ENCODE measurements around the gene CEP44.

CEP44 gene

GRCh38 chr4:174283507-174284471, at the start of gene CEP44, which contains the start of gene FBXO8:
CEP44 (plus strand) TSS chr4:174283911; CDS start chr4:174299122, 15,211 bp downstream.
FBXO8 (minus strand) TSS chr4:174283667; CDS start chr4:174263092, 20,575 bp downstream.
- peak; percentile 87 for DNase-seq (ENCODE audit: low read depth)
- peak within 1 kb of the TSS; percentile 88 for H3K4me3 ChIP-seq (ENCODE audit: control insufficient read depth, low read depth, low read length)
- no peak for TF ChIP-seq CTCF (conservative IDR thresholded peaks at IDR 0.05; ENCODE audit: control insufficient read depth, insufficient read depth, low read depth, low read length)

- no peak for DNase-seq (ENCODE audit: low read depth)
- TF ChIP-seq CTCF (conservative IDR thresholded peaks at IDR 0.05; ENCODE audit: control insufficient read depth, insufficient read depth, low read depth, low read length), result no peak
- H3K4me3 ChIP-seq (ENCODE audit: control insufficient read depth, low read depth, low read length), result no peak overlapping the region
Measured at GRCh38 chr4:174236359-174236758, 47.4 kb upstream of the CEP44 start.

- no peak for DNase-seq (ENCODE audit: low read depth)
- no peak overlapping the region for H3K4me3 ChIP-seq (ENCODE audit: control insufficient read depth, low read depth, low read length)
- TF ChIP-seq CTCF (conservative IDR thresholded peaks at IDR 0.05; ENCODE audit: control insufficient read depth, insufficient read depth, low read depth, low read length), result no peak
Measured at GRCh38 chr4:174241162-174241561, 42.5 kb upstream of the CEP44 start.

- H3K4me3 ChIP-seq (ENCODE audit: control insufficient read depth, low read depth, low read length), result no peak overlapping the region
- TF ChIP-seq CTCF (conservative IDR thresholded peaks at IDR 0.05; ENCODE audit: control insufficient read depth, insufficient read depth, low read depth, low read length), result no peak
- no peak for DNase-seq (ENCODE audit: low read depth)
Measured at GRCh38 chr4:174244441-174244840, 39.3 kb upstream of the CEP44 start.

- no peak overlapping the region for H3K4me3 ChIP-seq (ENCODE audit: control insufficient read depth, low read depth, low read length)
- no peak for TF ChIP-seq CTCF (conservative IDR thresholded peaks at IDR 0.05; ENCODE audit: control insufficient read depth, insufficient read depth, low read depth, low read length)
- DNase-seq (ENCODE audit: low read depth), result no peak
Measured at GRCh38 chr4:174245714-174246113, 38.0 kb upstream of the CEP44 start.

- no peak for TF ChIP-seq CTCF (conservative IDR thresholded peaks at IDR 0.05; ENCODE audit: control insufficient read depth, insufficient read depth, low read depth, low read length)
- no peak for DNase-seq (ENCODE audit: low read depth)
- H3K4me3 ChIP-seq (ENCODE audit: control insufficient read depth, low read depth, low read length), result no peak overlapping the region
Measured at GRCh38 chr4:174248407-174248806, 35.3 kb upstream of the CEP44 start.

Measured in fibroblast of mammary gland (primary cell).